HFF-Myc (cell line): ENCODE results near the gene DAPP1.

ENCODE experiments used
- DNase-seq: peaks from one replicate; pipeline ENCODE4 v3.0.0-alpha.2; 2011; ENCODE audit warnings: low read depth; ENCODE audit errors: extremely low read depth
- H3K4me3 ChIP-seq: replicated peaks from 2 replicates; pipeline ENCODE4 v1.5.1; 2011; ENCODE audit warnings: low read depth, mild to moderate bottlenecking, control low read depth, low read length
- CTCF ChIP-seq: IDR thresholded peaks from 2 replicates; pipeline ENCODE4 v1.5.1; 2012; ENCODE audit warnings: mild to moderate bottlenecking, low read depth, low read length, control low read depth; ENCODE audit errors: missing control alignments

DAPP1 gene

DNA sequence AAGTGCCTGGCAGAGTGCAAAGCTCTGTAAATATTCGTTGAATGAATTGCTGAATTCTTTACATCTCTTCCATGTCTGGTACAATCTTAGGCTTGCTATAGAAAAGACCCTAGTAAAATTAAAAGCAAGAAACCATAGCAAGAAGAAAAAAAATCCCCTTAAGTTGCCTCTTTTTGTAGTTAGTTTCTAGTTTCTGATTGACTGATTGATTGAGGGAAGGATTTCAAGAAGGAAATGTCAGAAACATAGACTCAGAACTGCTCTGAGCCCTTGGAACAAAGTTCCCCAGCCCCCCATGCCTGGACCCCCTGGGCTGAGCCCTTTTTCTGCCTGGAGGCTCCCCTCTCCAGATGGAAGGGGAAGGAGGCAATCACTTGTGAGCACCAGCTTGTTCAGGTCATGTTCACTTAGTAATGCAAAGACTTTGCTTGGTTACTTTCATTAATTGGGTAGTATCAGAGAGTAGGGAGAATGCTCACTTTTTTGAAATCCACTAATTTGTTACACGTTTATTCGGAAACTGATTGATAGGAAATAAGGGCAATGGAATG is 35.6 kb downstream of the DAPP1 start:
- DNase-seq, result no peak
- TF ChIP-seq CTCF, result no peak
- H3K4me3 ChIP-seq, result no peak overlapping the region

- no peak overlapping the region for H3K4me3 ChIP-seq
- no peak for TF ChIP-seq CTCF
- no peak for DNase-seq
Observed at GRCh38 chr4:99853190-99853589, 36.6 kb downstream of the DAPP1 start.

DNA sequence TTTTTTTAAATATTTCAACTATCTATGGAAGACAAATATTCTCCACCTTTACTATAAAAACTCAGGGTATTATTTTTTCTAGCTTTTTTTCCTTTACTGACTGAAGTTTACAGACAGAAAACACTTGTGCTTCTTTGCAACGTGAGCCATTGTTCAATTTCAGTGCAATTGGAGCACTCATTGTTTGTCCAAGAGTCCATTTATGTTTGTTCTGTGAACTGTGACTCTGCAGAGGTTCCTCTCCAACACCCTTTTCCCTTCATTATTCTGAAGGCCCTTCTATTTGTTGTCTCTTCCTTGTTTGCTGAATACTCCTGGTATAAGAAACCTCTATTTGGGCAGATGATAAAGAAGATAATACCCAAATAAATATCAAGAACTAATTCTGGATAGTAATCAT is 37.4 kb downstream of the DAPP1 start:
- TF ChIP-seq CTCF, result no peak
- H3K4me3 ChIP-seq, result no peak overlapping the region
- DNase-seq, result no peak

DNA sequence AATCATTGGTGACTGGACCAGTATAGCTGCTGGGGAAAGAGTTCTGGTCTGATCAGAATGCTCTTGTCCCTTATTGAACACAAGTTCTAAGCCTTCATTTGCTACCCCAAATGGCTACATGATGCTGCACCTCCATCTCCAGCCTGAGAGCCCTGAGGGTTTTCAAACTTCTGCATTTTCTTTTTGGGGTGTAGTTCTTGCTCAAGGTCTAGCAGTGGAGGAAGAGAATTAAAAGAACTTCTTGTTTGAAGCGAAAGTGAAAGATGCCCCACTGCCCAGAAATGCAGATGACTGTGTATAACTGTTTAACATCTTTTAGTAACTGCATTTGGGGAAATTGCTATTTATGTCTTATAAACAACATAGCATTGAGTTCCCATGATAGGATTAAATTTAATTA is 39.1 kb downstream of the DAPP1 start:
- no peak overlapping the region for H3K4me3 ChIP-seq
- DNase-seq, result no peak
- TF ChIP-seq CTCF, result no peak

DNA sequence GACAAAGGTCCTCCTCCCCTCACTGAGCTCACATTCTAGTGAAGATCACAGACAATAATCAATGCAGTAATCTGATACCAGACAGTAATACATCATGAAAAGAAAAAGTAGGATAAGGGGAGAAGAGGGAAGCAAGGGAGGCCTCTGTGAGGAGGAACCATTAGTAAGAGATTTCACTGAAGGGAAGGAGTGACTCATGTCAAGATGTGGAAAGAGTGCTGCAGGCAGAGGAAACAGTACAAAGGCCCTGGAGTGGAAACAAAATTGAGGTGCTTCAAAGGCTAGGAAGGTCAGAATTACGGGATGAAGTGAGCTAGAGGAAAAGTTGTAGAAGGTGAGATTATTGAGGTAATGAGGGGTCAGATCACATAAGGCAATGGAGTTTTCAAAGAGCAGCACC is 39.5 kb downstream of the DAPP1 start:
- DNase-seq, result peak; percentile 4
- TF ChIP-seq CTCF, result no peak
- no peak overlapping the region for H3K4me3 ChIP-seq

- DNase-seq, result no peak
- no peak for TF ChIP-seq CTCF
- H3K4me3 ChIP-seq, result no peak overlapping the region
Observed at GRCh38 chr4:99857307-99857706, 40.7 kb downstream of the DAPP1 start.

DNA sequence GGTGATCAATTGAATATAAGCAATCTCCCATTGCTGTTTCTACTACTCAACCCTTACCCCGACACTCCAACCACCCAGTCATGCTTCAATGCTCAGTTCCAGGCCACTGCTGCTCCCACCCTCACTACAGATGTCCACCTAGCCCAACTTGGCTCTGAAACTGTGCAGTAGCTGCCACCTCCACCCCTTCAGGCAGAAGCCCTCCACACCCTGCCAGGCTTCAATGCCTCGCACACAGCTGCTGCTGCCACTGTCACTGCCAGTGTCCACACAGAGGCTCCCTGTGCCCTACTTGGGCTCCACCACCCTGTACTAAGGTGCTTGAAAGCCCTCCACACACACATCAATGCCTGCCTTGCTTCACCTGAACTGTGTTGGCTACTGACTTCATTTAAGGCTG is 43.0 kb downstream of the DAPP1 start:
- no peak for DNase-seq
- no peak overlapping the region for H3K4me3 ChIP-seq
- TF ChIP-seq CTCF, result no peak
